Neuronal stem cell (in vitro differentiated cells): ENCODE data around the gene CSF3.

Source experiments
- DNase-seq: peaks from one replicate; pipeline ENCODE4 v3.0.0-alpha.2; 2013; ENCODE audit warnings: low spot score
- H2AFZ ChIP-seq: one replicate; pipeline ENCODE4 v1.6.1; 2013; ENCODE audit warnings: mild to moderate bottlenecking, low read length, inconsistent platforms
- H2AK5ac ChIP-seq: 2 replicates; pipeline ENCODE4 v1.6.1; 2013; ENCODE audit warnings: low read depth, mild to moderate bottlenecking, inconsistent platforms, low read length, moderate library complexity, mixed read lengths
- H2BK120ac ChIP-seq: 2 replicates; pipeline ENCODE4 v1.6.1; 2013; ENCODE audit warnings: low read depth, mild to moderate bottlenecking, inconsistent platforms, low read length, moderate library complexity, mixed read lengths
- H2BK12ac ChIP-seq: one replicate; pipeline ENCODE4 v1.6.1; 2013; ENCODE audit warnings: low read length, inconsistent platforms
- H2BK15ac ChIP-seq: 2 replicates; pipeline ENCODE4 v1.6.1; 2013; ENCODE audit warnings: mild to moderate bottlenecking, low read length, inconsistent platforms, mixed read lengths
- H2BK5ac ChIP-seq: one replicate; pipeline ENCODE4 v1.6.1; 2013; ENCODE audit warnings: inconsistent platforms, mild to moderate bottlenecking, low read length, moderate library complexity
- H3K14ac ChIP-seq: one replicate; pipeline ENCODE4 v1.6.1; 2013; ENCODE audit warnings: low read length, inconsistent platforms
- H3K18ac ChIP-seq: 2 replicates; pipeline ENCODE4 v1.6.1; 2013; ENCODE audit warnings: low read length, inconsistent platforms
- H3K23ac ChIP-seq: 2 replicates; pipeline ENCODE4 v1.6.1; 2013; ENCODE audit warnings: low read depth, mild to moderate bottlenecking, mixed read lengths, low read length, inconsistent platforms; ENCODE audit not compliant: poor library complexity
- H3K27ac ChIP-seq: replicated peaks from 3 replicates; pipeline ENCODE4 v1.5.1; 2013; ENCODE audit warnings: low read length, inconsistent platforms
- H3K27me3 ChIP-seq, 3 experiments: 2 replicates each; pipeline ENCODE4 v1.6.1; 2013; ENCODE audit warnings: low read length in 3 of 3, mild to moderate bottlenecking in 2 of 3, inconsistent platforms in 1 of 3, low read depth in 1 of 3, mixed read lengths in 1 of 3, moderate library complexity in 1 of 3; ENCODE audit not compliant: control insufficient read depth in 3 of 3, insufficient read depth in 3 of 3
- H3K36me3 ChIP-seq, 2 donors: replicated peaks in 1 of 2; 2 replicates each; pipeline ENCODE4 v1.6.1; 2013; ENCODE audit warnings: low read length in 2 of 2; ENCODE audit not compliant: control insufficient read depth in 2 of 2, insufficient read depth in 2 of 2
- H3K4ac ChIP-seq: 2 replicates; pipeline ENCODE4 v1.6.1; 2013; ENCODE audit warnings: inconsistent platforms, mild to moderate bottlenecking, low read length, moderate library complexity
- H3K4me1 ChIP-seq, 2 donors: 1 replicate in 1 of 2; 2 replicates in 1 of 2; pipeline ENCODE4 v1.6.1; 2013; ENCODE audit warnings: low read length in 2 of 2, low read depth in 1 of 2; ENCODE audit not compliant: control insufficient read depth in 2 of 2, insufficient read depth in 1 of 2
- H3K4me2 ChIP-seq: one replicate; pipeline ENCODE4 v1.6.1; 2013; ENCODE audit warnings: mild to moderate bottlenecking, low read length, inconsistent platforms; ENCODE audit not compliant: insufficient read depth, poor library complexity, severe bottlenecking
- H3K4me3 ChIP-seq, 2 donors: 2 replicates each; pipeline ENCODE4 v1.5.1; 2013; ENCODE audit warnings: low read length in 2 of 2, mild to moderate bottlenecking in 2 of 2, inconsistent platforms in 1 of 2, moderate library complexity in 1 of 2
- H3K79me1 ChIP-seq: one replicate; pipeline ENCODE4 v1.6.1; 2013; ENCODE audit warnings: low read depth, mild to moderate bottlenecking, inconsistent platforms, low read length, moderate library complexity
- H3K9ac ChIP-seq: one replicate; pipeline ENCODE4 v1.6.1; 2013; ENCODE audit warnings: mild to moderate bottlenecking, low read depth, low read length, inconsistent platforms; ENCODE audit not compliant: poor library complexity
- H3K9me3 ChIP-seq, 2 donors: replicated peaks in 1 of 2; 2 replicates each; pipeline versions ENCODE3 to v1.6.1; 2013; ENCODE audit warnings: low read length in 2 of 2, mild to moderate bottlenecking in 2 of 2, inconsistent platforms in 1 of 2, low read depth in 1 of 2, mixed read lengths in 1 of 2, moderate library complexity in 1 of 2; ENCODE audit not compliant: control insufficient read depth in 2 of 2, insufficient read depth in 1 of 2
- H4K8ac ChIP-seq: one replicate; pipeline ENCODE4 v1.6.1; 2013; ENCODE audit warnings: low read depth, mild to moderate bottlenecking, inconsistent platforms, low read length, moderate library complexity
- H4K91ac ChIP-seq: one replicate; pipeline ENCODE4 v1.6.1; 2013; ENCODE audit warnings: low read length, low read depth, mild to moderate bottlenecking, inconsistent platforms; ENCODE audit not compliant: poor library complexity
- WGBS, 2 donors: extraction: QIAGEN DNeasy Blood & Tissue Kit; methylation state at CpG; one replicate each; pipeline ENCODE4 v1.1.7; 2013; ENCODE audit warnings: missing lambda C conversion rate in 2 of 2, mixed read lengths in 1 of 2; ENCODE audit not compliant: insufficient read length in 2 of 2, insufficient replicate concordance in 1 of 2; ENCODE audit errors: extremely low coverage in 2 of 2; 5-methylcytosine and 5-hydroxymethylcytosine counted together

CSF3 gene

GRCh38 chr17:40063901-40064531 lies 48.8 kb downstream of the CSF3 start:
- Histone ChIP-seq H3K9me3 (no peaks in the 10 kb centered on the region), H2AK5ac (peak overlapping the region; percentile 76), H3K23ac (peak overlapping the region; percentile 92), H2BK5ac (peak overlapping the region; percentile 88), H3K27me3 (peaks cover 0 to 5% (median 0%) of the 10 kb centered on the region in 3 experiments), H4K8ac (no peak overlapping the region), H3K4ac (no peak overlapping the region), H3K9ac (peak overlapping the region; percentile 95), H3K18ac (peak overlapping the region; percentile 16), H3K79me1 (no peaks in the 10 kb centered on the region), H3K4me2 (peak overlapping the region; percentile 91), H2BK15ac (no peak overlapping the region), H3K4me3 (peak overlapping the region; percentile 84 to 85), H2BK12ac (no peak overlapping the region), H3K27ac (no peak overlapping the region), H2BK120ac (no peak overlapping the region), H2AFZ (no peak overlapping the region), H3K36me3 (no peaks in the 10 kb centered on the region), H3K4me1 (peaks cover 41 to 52% of the 10 kb centered on the region in 2 donors), H3K14ac (no peak overlapping the region), H4K91ac (no peak overlapping the region)
- no CpG with 5 or more reads among the region's 10 CpGs for WGBS, 2 donors
- DNase-seq = no peak

GRCh38 chr17:40064971-40065768 lies 49.9 kb downstream of the CSF3 start:
- Histone ChIP-seq H3K9me3 (no peaks in the 10 kb centered on the region), H3K36me3 (no peaks in the 10 kb centered on the region), H3K27ac (peak overlapping the region; percentile 53), H3K4me3 (peak overlapping the region in 1 of 2 donors; percentile 84), H4K91ac (no peak overlapping the region), H2BK15ac (no peak overlapping the region), H2BK120ac (no peak overlapping the region), H4K8ac (no peak overlapping the region), H3K18ac (peak overlapping the region; percentile 72), H3K4ac (no peak overlapping the region), H3K14ac (no peak overlapping the region), H2AFZ (peak overlapping the region; percentile 62), H3K9ac (peak overlapping the region; percentile 75), H3K27me3 (peaks cover 0 to 5% (median 0%) of the 10 kb centered on the region in 3 experiments), H3K79me1 (no peaks in the 10 kb centered on the region), H3K4me1 (peaks cover 51 to 62% of the 10 kb centered on the region in 2 donors), H2AK5ac (no peak overlapping the region), H2BK5ac (no peak overlapping the region), H2BK12ac (no peak overlapping the region), H3K4me2 (peak overlapping the region; percentile 35), H3K23ac (no peak overlapping the region)
- DNase-seq = no peak
- WGBS, 2 donors = no CpG with 5 or more reads among the region's 10 CpGs

GRCh38 chr17:40065769-40066510 lies 50.7 kb downstream of the CSF3 start:
- peaks cover 0 to 5% (median 0%) of the 10 kb centered on the region in 3 experiments for H3K27me3 ChIP-seq
- no peak overlapping the region for H3K14ac ChIP-seq
- no peak overlapping the region for H3K23ac ChIP-seq
- no peak overlapping the region for H3K4ac ChIP-seq
- H3K4me1 ChIP-seq = peaks cover 58 to 68% of the 10 kb centered on the region in 2 donors
- H2BK5ac ChIP-seq = no peak overlapping the region
- DNase-seq = no peak
- peak overlapping the region; percentile 62 for H2AFZ ChIP-seq
- H3K79me1 ChIP-seq = no peaks in the 10 kb centered on the region
- no CpG with 5 or more reads among the region's 11 CpGs for WGBS, 2 donors
- peak overlapping the region; percentile 28 for H2AK5ac ChIP-seq
- H4K8ac ChIP-seq = no peak overlapping the region
- peak overlapping the region in 1 of 2 donors; percentile 84 for H3K4me3 ChIP-seq
- no peak overlapping the region for H4K91ac ChIP-seq
- no peak overlapping the region for H3K27ac ChIP-seq
- no peaks in the 10 kb centered on the region for H3K9me3 ChIP-seq
- no peaks in the 10 kb centered on the region for H3K36me3 ChIP-seq
- no peak overlapping the region for H2BK120ac ChIP-seq
- peak overlapping the region; percentile 75 for H3K9ac ChIP-seq
- no peak overlapping the region for H2BK12ac ChIP-seq
- H3K4me2 ChIP-seq = peak overlapping the region; percentile 35
- H2BK15ac ChIP-seq = no peak overlapping the region
- peak overlapping the region; percentile 55 for H3K18ac ChIP-seq
